NCI-H2081 treated with DMSO at 0.1 percent for 48 hours (cell line): Measurements from ENCODE around the gene KSR2.
"Not testable (repeated sequence)": the region's sequence is repeated elsewhere in the genome, so short reads cannot be mapped to it uniquely, and the experiment has no call there.

Experiments
- DNase-seq: peaks from one replicate; lab custom pipeline; 2025; lab: John Stamatoyannopoulos, UW

Gene KSR2

GRCh38 chr12:117760990-117761389 lies 207.8 kb downstream of the KSR2 start:
- DNase-seq = no peak

- DNase-seq = no peak
These were observed 218.1 kb downstream of the KSR2 start for GRCh38 chr12:117750657-117751056.

- DNase-seq = no peak
These were observed 219.4 kb downstream of the KSR2 start for GRCh38 chr12:117749431-117749830.

- DNase-seq = not testable (repeated sequence)
These were observed 222.4 kb downstream of the KSR2 start for GRCh38 chr12:117746358-117746757.

- no peak for DNase-seq
These were observed 224.4 kb downstream of the KSR2 start for GRCh38 chr12:117744418-117744817.

- no peak for DNase-seq
These were observed 225.0 kb downstream of the KSR2 start for GRCh38 chr12:117743761-117744160.

GRCh38 chr12:117742721-117743120 lies 226.1 kb downstream of the KSR2 start:
- no peak for DNase-seq

- DNase-seq = no peak
These were observed 230.6 kb downstream of the KSR2 start for GRCh38 chr12:117738233-117738632.

- DNase-seq = no peak
These were observed 235.3 kb downstream of the KSR2 start for GRCh38 chr12:117733549-117733805.

GRCh38 chr12:117732761-117733548 lies 235.8 kb downstream of the KSR2 start:
- DNase-seq = no peak

GRCh38 chr12:117731131-117731530 lies 237.7 kb downstream of the KSR2 start:
- DNase-seq = not testable (repeated sequence)

- no peak for DNase-seq
These were observed 241.5 kb downstream of the KSR2 start for GRCh38 chr12:117727301-117727700.

- no peak for DNase-seq
These were observed 244.2 kb downstream of the KSR2 start for GRCh38 chr12:117724543-117724942.

GRCh38 chr12:117718559-117718958 lies 250.2 kb downstream of the KSR2 start:
- DNase-seq = no peak

GRCh38 chr12:117718141-117718540 lies 250.6 kb downstream of the KSR2 start:
- DNase-seq = no peak

- DNase-seq = no peak
These were observed 254.6 kb downstream of the KSR2 start for GRCh38 chr12:117714203-117714602.

- DNase-seq = no peak
These were observed 258.7 kb downstream of the KSR2 start for GRCh38 chr12:117710121-117710520.

GRCh38 chr12:117707861-117708260 lies 260.9 kb downstream of the KSR2 start:
- DNase-seq = no peak

GRCh38 chr12:117703584-117703983 lies 265.2 kb downstream of the KSR2 start:
- no peak for DNase-seq

GRCh38 chr12:117702741-117703140 lies 266.0 kb downstream of the KSR2 start:
- DNase-seq = no peak

GRCh38 chr12:117699575-117699974 lies 269.2 kb downstream of the KSR2 start:
- no peak for DNase-seq

- DNase-seq = no peak
These were observed 269.7 kb downstream of the KSR2 start for GRCh38 chr12:117699118-117699517.

- no peak for DNase-seq
These were observed 272.8 kb downstream of the KSR2 start for GRCh38 chr12:117695956-117696355.

GRCh38 chr12:117692512-117692911 lies 276.3 kb downstream of the KSR2 start:
- no peak for DNase-seq
